NCI-H526 (cell line): ENCODE data around the gene KCNIP4.
"Not testable (repeated sequence)": the region's sequence is repeated elsewhere in the genome, so short reads cannot be mapped to it uniquely, and the experiment has no call there.

ENCODE experiments used
- DNase-seq, 2 experiments: peaks; one replicate each; lab custom pipeline; 2025; lab: John Stamatoyannopoulos, UW

KCNIP4 gene

GRCh38 chr4:20857081-20857480 is 1091.5 kb downstream of the KCNIP4 start:
- no peak for DNase-seq

GRCh38 chr4:20847124-20847747 is 1101.3 kb downstream of the KCNIP4 start:
- DNase-seq = no peak

GRCh38 chr4:20844311-20844710 is 1104.3 kb downstream of the KCNIP4 start:
- DNase-seq = no peak

- no peak for DNase-seq
These were observed 1107.9 kb downstream of the KCNIP4 start for GRCh38 chr4:20840648-20841190.

GRCh38 chr4:20839957-20840356 is 1108.6 kb downstream of the KCNIP4 start:
- DNase-seq = no peak

GRCh38 chr4:20838476-20838875 is 1110.1 kb downstream of the KCNIP4 start:
- no peak for DNase-seq

- DNase-seq = no peak
These were observed 1115.7 kb downstream of the KCNIP4 start for GRCh38 chr4:20832826-20833225.

- DNase-seq = no peak
These were observed 1116.8 kb downstream of the KCNIP4 start for GRCh38 chr4:20831746-20832145.

- DNase-seq = no peak
These were observed 1118.8 kb downstream of the KCNIP4 start for GRCh38 chr4:20829617-20830357.

GRCh38 chr4:20825505-20825904 is 1123.1 kb downstream of the KCNIP4 start:
- DNase-seq = no peak

- no peak for DNase-seq
These were observed 1132.3 kb downstream of the KCNIP4 start for GRCh38 chr4:20816287-20816686.

- no peak for DNase-seq
These were observed 1134.9 kb downstream of the KCNIP4 start for GRCh38 chr4:20813700-20814099.

- DNase-seq = peak; percentile 8 to 41
These were observed 1138.8 kb downstream of the KCNIP4 start for GRCh38 chr4:20809812-20810211.

GRCh38 chr4:20805716-20806115 is 1142.9 kb downstream of the KCNIP4 start:
- no peak for DNase-seq

- DNase-seq = no peak
These were observed 1160.5 kb downstream of the KCNIP4 start for GRCh38 chr4:20787940-20788665.

- DNase-seq = not testable (repeated sequence)
These were observed 1165.4 kb downstream of the KCNIP4 start for GRCh38 chr4:20783134-20783533.

GRCh38 chr4:20778896-20779295 is 1169.7 kb downstream of the KCNIP4 start:
- no peak for DNase-seq

GRCh38 chr4:20773144-20773997 is 1175.2 kb downstream of the KCNIP4 start:
- peak; percentile 12 to 85 for DNase-seq

GRCh38 chr4:20764366-20764992 is 1184.1 kb downstream of the KCNIP4 start:
- no peak for DNase-seq

GRCh38 chr4:20761826-20762225 is 1186.7 kb downstream of the KCNIP4 start:
- DNase-seq = no peak

- DNase-seq = no peak
These were observed 1187.2 kb downstream of the KCNIP4 start for GRCh38 chr4:20761382-20761781.
